Tongue (tissue), 2 donors: ENCODE results near the gene LGALS9. TPM values are rescaled to one million over a fixed set of nuclear protein-coding genes. Genes with fewer than 3 reads are reported as not detected.
A peak's percentile ranks its signal among the peaks of the same experiment; 100 is the strongest.

ENCODE experiments used
- DNase-seq: peaks from one replicate; pipeline ENCODE4 v3.0.0-alpha.2; 2015
- total RNA-seq: library from RNA; depleted of rRNA; stranded (reverse); fragments of >200 nt; gene quantifications from one replicate; pipeline ENCODE4 v1.2.3, GENCODE V29; 2014

Gene LGALS9
- 7.3 TPM for total RNA-seq

GRCh38 chr17:27630607-27631410 is at the start of gene LGALS9:
LGALS9 (plus strand) TSS chr17:27631188; CDS start chr17:27631266, 78 bp downstream.
- peak; percentile 20 for DNase-seq

GRCh38 chr17:27582696-27583095 is 48.3 kb upstream of the LGALS9 start:
- no peak for DNase-seq

GRCh38 chr17:27585153-27585681 is 45.8 kb upstream of the LGALS9 start:
- peak; percentile 56 for DNase-seq

GRCh38 chr17:27585792-27586191 is 45.2 kb upstream of the LGALS9 start:
- no peak for DNase-seq

GRCh38 chr17:27586203-27586721 is 44.7 kb upstream of the LGALS9 start:
- peak; percentile 77 for DNase-seq

- no peak for DNase-seq
These were observed 42.6 kb upstream of the LGALS9 start for GRCh38 chr17:27588354-27588753.

- no peak for DNase-seq
These were observed 40.1 kb upstream of the LGALS9 start for GRCh38 chr17:27590864-27591263.

- DNase-seq, result peak; percentile 58
These were observed 39.0 kb upstream of the LGALS9 start for GRCh38 chr17:27591986-27592385.

GRCh38 chr17:27593232-27593856 is 37.6 kb upstream of the LGALS9 start:
- DNase-seq, result peak; percentile 50

GRCh38 chr17:27593857-27594255 is 37.1 kb upstream of the LGALS9 start:
- DNase-seq, result no peak

- no peak for DNase-seq
These were observed 35.8 kb upstream of the LGALS9 start for GRCh38 chr17:27595208-27595607.

- DNase-seq, result no peak
These were observed 34.9 kb upstream of the LGALS9 start for GRCh38 chr17:27596096-27596495.

- no peak for DNase-seq
These were observed 34.3 kb upstream of the LGALS9 start for GRCh38 chr17:27596566-27597187.

GRCh38 chr17:27597188-27597580 is 33.8 kb upstream of the LGALS9 start:
- no peak for DNase-seq

- no peak for DNase-seq
These were observed 33.1 kb upstream of the LGALS9 start for GRCh38 chr17:27597783-27598320.

- no peak for DNase-seq
These were observed 32.5 kb upstream of the LGALS9 start for GRCh38 chr17:27598337-27599050.

GRCh38 chr17:27600471-27600870 is 30.5 kb upstream of the LGALS9 start:
- DNase-seq, result no peak

- peak; percentile 94 for DNase-seq
These were observed 29.7 kb upstream of the LGALS9 start for GRCh38 chr17:27601069-27601974.

GRCh38 chr17:27601975-27602302 is 29.0 kb upstream of the LGALS9 start:
- no peak for DNase-seq

GRCh38 chr17:27602721-27603420 is 28.1 kb upstream of the LGALS9 start:
- DNase-seq, result peak; percentile 86
